ENCODE results near the gene FAM177A1. TPM values are rescaled to one million over a fixed set of nuclear protein-coding genes. Genes with fewer than 3 reads are reported as not detected.
"Not testable (repeated sequence)": the region's sequence is repeated elsewhere in the genome, so short reads cannot be mapped to it uniquely, and the experiment has no call there.

Gene FAM177A1
- total RNA-seq, 3 donors from 2014 or later (not counting 1 experiment from before 2014, with no cell fraction given), result 73.8 to 131 (median 79.6) TPM

DNA sequence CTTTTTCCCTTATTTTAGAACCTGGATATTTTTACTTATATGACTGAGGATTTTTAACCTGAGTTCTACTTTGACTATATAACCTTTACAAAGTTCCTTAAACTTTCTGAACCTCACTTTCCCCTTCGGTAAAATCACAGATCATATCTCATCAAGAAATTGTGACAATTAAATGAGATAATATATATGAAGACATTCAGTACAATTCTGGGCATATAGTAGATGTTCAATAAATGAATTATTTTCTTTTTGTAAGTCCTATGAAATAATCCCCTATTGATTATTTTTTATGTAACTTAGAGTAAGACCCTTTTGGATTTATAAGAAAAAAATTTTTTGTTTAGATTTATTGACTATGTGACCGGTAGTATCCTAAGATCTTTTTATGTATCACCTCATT lies 17.6 kb upstream of the FAM177A1 start:
- Mint-ChIP-seq H3K27me3 (ENCODE audit: low read depth in 2 of 2) (no peaks in the 10 kb centered on the region), H3K36me3 (peaks cover 7% of the 10 kb centered on the region), H3K27ac (peak overlapping the region in 1 of 2 donors; percentile 41), H3K4me3 (no peak overlapping the region), H3K4me1 (no peaks in the 10 kb centered on the region), H3K9me3 (no peaks in the 10 kb centered on the region)
- Histone ChIP-seq H3K36me3 (ENCODE audit: control insufficient read depth, insufficient read depth, low read length) (peaks cover 58% of the 10 kb centered on the region), H3K4me3 (ENCODE audit: low read length) (no peak overlapping the region), H3K9me3 (ENCODE audit: control insufficient read depth, insufficient read depth, low read length) (no peaks in the 10 kb centered on the region), H3K27ac (ENCODE audit: low read length) (no peak overlapping the region), H3K4me1 (ENCODE audit: control insufficient read depth, insufficient read depth, low read length) (no peaks in the 10 kb centered on the region), H3K27me3 (ENCODE audit: control insufficient read depth, insufficient read depth, low read length) (no peaks in the 10 kb centered on the region)
- TF ChIP-seq, protein P1, sequence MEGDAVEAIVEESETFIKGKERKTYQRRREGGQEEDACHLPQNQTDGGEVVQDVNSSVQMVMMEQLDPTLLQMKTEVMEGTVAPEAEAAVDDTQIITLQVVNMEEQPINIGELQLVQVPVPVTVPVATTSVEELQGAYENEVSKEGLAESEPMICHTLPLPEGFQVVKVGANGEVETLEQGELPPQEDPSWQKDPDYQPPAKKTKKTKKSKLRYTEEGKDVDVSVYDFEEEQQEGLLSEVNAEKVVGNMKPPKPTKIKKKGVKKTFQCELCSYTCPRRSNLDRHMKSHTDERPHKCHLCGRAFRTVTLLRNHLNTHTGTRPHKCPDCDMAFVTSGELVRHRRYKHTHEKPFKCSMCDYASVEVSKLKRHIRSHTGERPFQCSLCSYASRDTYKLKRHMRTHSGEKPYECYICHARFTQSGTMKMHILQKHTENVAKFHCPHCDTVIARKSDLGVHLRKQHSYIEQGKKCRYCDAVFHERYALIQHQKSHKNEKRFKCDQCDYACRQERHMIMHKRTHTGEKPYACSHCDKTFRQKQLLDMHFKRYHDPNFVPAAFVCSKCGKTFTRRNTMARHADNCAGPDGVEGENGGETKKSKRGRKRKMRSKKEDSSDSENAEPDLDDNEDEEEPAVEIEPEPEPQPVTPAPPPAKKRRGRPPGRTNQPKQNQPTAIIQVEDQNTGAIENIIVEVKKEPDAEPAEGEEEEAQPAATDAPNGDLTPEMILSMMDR (IDR thresholded peaks at IDR 0.05), result no peak
- WGBS (ENCODE audit: insufficient coverage), result no CpG with 5 or more reads among the region's 2 CpGs
- no peak for DNase-seq
- intact Hi-C loops (cut with micrococcal nuclease), result no loop called here
- no peak for ATAC-seq

DNA sequence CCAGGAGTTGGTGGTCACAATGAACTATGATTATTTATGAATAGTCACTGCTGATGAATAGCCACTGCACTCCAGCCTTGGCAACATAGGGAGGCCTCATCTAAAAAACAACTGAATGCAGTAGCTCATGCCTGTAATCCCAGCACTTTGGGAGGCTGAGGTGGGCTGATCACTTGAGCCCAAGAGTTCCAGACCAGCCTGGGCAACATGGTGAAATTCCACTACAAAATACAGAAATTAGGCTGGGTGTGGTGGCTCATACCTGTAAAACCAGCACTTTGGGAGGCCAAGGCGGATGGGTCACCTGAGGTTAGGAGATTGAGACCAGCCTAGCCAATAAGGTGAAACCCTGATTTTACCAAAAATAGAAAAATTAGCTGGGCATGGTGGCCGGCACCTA lies 13.5 kb upstream of the FAM177A1 start:
- Histone ChIP-seq H3K27ac (ENCODE audit: low read length) (no peak overlapping the region), H3K9me3 (ENCODE audit: control insufficient read depth, insufficient read depth, low read length) (peaks cover 7% of the 10 kb centered on the region), H3K36me3 (ENCODE audit: control insufficient read depth, insufficient read depth, low read length) (peaks cover 32% of the 10 kb centered on the region), H3K27me3 (ENCODE audit: control insufficient read depth, insufficient read depth, low read length) (no peaks in the 10 kb centered on the region), H3K4me1 (ENCODE audit: control insufficient read depth, insufficient read depth, low read length) (no peaks in the 10 kb centered on the region), H3K4me3 (ENCODE audit: low read length) (no peak overlapping the region)
- no peak for ATAC-seq
- no peaks in the 10 kb centered on the region for H3K4me1 Mint-ChIP-seq
- no peaks in the 10 kb centered on the region for H3K9me3 Mint-ChIP-seq
- TF ChIP-seq, protein P1 (IDR thresholded peaks at IDR 0.05), result no peak
- H3K27ac Mint-ChIP-seq, result no peak overlapping the region
- H3K4me3 Mint-ChIP-seq, result no peak overlapping the region
- intact Hi-C loops (cut with micrococcal nuclease), result no loop called here
- DNase-seq, result no peak
- 100% methylated on average over 2 of the region's 2 CpGs for WGBS (ENCODE audit: insufficient coverage)
- no peaks in the 10 kb centered on the region for H3K27me3 Mint-ChIP-seq (ENCODE audit: low read depth in 2 of 2)
- H3K36me3 Mint-ChIP-seq, result peaks cover 7% of the 10 kb centered on the region

DNA sequence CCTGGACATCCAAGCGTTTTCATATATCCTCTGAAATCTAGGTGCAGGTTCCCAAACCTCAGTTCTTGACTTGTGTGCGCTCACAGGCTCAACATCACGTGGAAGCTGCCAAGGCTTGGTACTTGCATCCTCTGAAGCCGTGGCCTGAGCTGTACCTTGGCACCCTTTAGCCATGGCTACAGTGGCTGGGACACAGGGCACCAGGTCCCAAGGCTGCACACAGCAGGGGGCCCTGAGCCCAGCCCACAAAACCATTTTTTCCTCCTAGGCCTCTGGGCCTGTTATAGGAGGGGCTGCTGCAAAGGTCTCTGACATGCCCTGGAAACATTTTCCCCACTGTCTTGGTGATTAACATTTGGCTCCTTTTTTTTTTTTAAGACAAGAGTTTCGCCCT lies 11.6 kb upstream of the FAM177A1 start:
- Mint-ChIP-seq H3K27me3 (ENCODE audit: low read depth in 2 of 2) (no peaks in the 10 kb centered on the region), H3K9me3 (no peaks in the 10 kb centered on the region), H3K4me3 (no peak overlapping the region), H3K27ac (no peak overlapping the region), H3K4me1 (no peaks in the 10 kb centered on the region), H3K36me3 (peaks cover under 1% of the 10 kb centered on the region)
- no peak overlapping the region for H3K27ac ChIP-seq (ENCODE audit: low read length)
- H3K4me1 ChIP-seq (ENCODE audit: control insufficient read depth, insufficient read depth, low read length), result no peaks in the 10 kb centered on the region
- DNase-seq (no peak), ATAC-seq (no peak)
- intact Hi-C loops (cut with micrococcal nuclease), result no loop called here
- H3K27me3 ChIP-seq (ENCODE audit: control insufficient read depth, insufficient read depth, low read length), result no peaks in the 10 kb centered on the region
- H3K4me3 ChIP-seq (ENCODE audit: low read length), result no peak overlapping the region
- H3K36me3 ChIP-seq (ENCODE audit: control insufficient read depth, insufficient read depth, low read length), result peaks cover 17% of the 10 kb centered on the region
- TF ChIP-seq, protein P1 (IDR thresholded peaks at IDR 0.05), result no peak
- H3K9me3 ChIP-seq (ENCODE audit: control insufficient read depth, insufficient read depth, low read length), result peaks cover 7% of the 10 kb centered on the region
- over 99% methylated on average over 5 of the region's 5 CpGs for WGBS (ENCODE audit: insufficient coverage)

DNA sequence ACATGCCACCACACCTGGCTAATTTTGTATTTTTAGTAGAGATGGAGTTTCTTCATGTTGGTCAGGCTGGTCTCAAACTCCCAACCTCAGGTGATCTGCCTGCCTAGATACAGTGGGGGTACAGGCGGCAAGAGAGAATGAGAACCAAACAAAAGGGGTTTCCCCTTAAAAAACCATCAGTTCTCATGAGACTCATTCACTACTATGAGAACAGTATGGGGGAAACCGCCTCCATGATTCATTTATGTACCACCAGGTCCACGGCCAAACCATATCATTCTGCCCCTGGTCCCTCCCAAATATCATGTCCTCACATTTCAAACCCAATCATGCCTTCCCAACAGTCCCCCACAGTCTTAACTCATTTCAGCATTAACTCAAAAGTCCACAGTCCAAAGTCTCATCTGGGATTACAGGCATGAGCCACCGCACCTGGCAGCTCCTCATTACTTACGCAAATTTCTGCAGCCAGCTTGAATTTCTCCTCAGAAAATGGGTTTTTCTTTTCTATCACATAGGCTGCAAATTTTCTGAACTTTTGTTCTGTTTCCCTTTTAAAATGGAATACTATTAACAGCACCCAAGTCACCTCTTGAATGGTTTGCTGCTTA lies 11.0 kb upstream of the FAM177A1 start:
- H3K4me1 ChIP-seq (ENCODE audit: control insufficient read depth, insufficient read depth, low read length); H3K4me3 ChIP-seq (ENCODE audit: low read length); H3K27ac ChIP-seq (ENCODE audit: low read length); H3K36me3 Mint-ChIP-seq; H3K27me3 ChIP-seq (ENCODE audit: control insufficient read depth, insufficient read depth, low read length); H3K4me1 Mint-ChIP-seq; DNase-seq; H3K9me3 Mint-ChIP-seq; H3K27me3 Mint-ChIP-seq (ENCODE audit: low read depth in 2 of 2); H3K9me3 ChIP-seq (ENCODE audit: control insufficient read depth, insufficient read depth, low read length); ATAC-seq; intact Hi-C loops (cut with micrococcal nuclease); H3K27ac Mint-ChIP-seq; H3K4me3 Mint-ChIP-seq: not testable (repeated sequence)
- 88% methylated on average over 4 of the region's 5 CpGs for WGBS (ENCODE audit: insufficient coverage)
- H3K36me3 ChIP-seq (ENCODE audit: control insufficient read depth, insufficient read depth, low read length), result peaks cover 12% of the 10 kb centered on the region

DNA sequence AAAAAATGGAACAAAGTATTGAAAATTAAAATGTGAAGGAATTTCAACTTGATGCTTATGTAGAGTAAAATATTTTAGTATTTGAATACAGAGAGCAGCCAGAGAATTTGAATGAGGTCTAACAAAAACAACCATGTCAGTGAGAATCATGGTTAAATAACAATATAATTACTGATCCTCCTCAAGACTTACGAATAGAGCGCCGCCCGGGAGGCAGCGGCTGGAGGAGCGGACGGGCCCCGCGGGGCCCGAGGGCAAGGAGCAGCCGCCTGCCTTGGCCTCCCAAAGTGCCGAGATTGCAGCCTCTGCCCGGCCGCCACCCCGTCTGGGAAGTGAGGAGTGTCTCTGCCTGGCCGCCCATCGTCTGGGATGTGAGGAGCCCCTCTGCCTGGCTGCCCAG lies 7.8 kb upstream of the FAM177A1 start:
- H3K9me3 ChIP-seq (ENCODE audit: control insufficient read depth, insufficient read depth, low read length); H3K4me3 ChIP-seq (ENCODE audit: low read length); H3K4me1 ChIP-seq (ENCODE audit: control insufficient read depth, insufficient read depth, low read length); H3K9me3 Mint-ChIP-seq; H3K4me3 Mint-ChIP-seq; H3K36me3 ChIP-seq (ENCODE audit: control insufficient read depth, insufficient read depth, low read length); H3K27ac ChIP-seq (ENCODE audit: low read length); H3K27ac Mint-ChIP-seq; intact Hi-C loops (cut with micrococcal nuclease); H3K27me3 Mint-ChIP-seq (ENCODE audit: low read depth in 2 of 2); H3K4me1 Mint-ChIP-seq; H3K27me3 ChIP-seq (ENCODE audit: control insufficient read depth, insufficient read depth, low read length); ATAC-seq; H3K36me3 Mint-ChIP-seq; DNase-seq: not testable (repeated sequence)
- no CpG with 5 or more reads among the region's 17 CpGs for WGBS (ENCODE audit: insufficient coverage)
